GM19467 (cell line): Measurements from ENCODE around the gene LRRN4CL.
"Not testable (repeated sequence)": the region's sequence is repeated elsewhere in the genome, so short reads cannot be mapped to it uniquely, and the experiment has no call there.

ENCODE experiments used
- ATAC-seq: cut with Tn5 transposase; IDR thresholded peaks from one replicate; pipeline ENCODE4 v1.9.1; 2021; ENCODE audit warnings: mild to moderate bottlenecking, moderate library complexity; ENCODE audit not compliant: unreplicated experiment

The LRRN4CL gene

DNA sequence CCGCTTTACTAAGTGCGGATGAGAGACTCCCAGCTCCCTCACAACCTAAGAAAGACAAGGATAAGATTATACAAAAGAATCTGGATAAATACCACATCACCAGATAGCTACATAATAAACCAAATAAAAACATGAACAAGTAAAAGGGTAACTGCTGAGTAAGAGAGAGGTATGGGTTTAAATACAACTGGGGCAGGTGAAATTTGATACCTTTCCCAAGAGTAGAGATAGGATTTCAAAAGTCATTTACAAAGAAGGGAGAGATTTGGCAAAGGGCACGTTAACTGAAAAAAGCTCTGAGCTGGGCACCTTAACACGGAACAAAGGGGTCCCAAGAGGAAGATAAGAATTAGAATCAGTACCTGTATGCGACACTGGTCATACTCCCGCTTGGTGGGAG, 12.2 kb downstream of the LRRN4CL start:
- ATAC-seq: no peak

- no peak for ATAC-seq
These were observed 12.6 kb downstream of the LRRN4CL start for GRCh38 chr11:62676698-62677097.

- ATAC-seq: not testable (repeated sequence)
These were observed 13.9 kb downstream of the LRRN4CL start for GRCh38 chr11:62675415-62675814.

DNA sequence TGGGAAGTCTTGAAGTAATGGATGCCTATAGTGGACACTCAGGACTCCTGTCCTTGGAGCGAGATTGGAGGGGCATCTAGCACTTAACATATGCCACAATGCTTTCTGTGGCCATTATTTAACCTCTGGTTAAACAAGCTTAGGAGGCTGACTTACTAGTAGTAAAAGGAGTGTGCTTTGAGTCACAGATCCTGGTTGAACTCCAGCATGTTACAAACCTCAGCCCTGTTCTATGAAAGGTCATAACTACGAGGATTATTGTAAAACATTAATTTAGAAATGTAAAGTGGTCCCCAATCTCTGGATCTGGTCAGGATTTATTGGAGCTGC, 16.2 kb downstream of the LRRN4CL start:
- ATAC-seq: no peak

DNA sequence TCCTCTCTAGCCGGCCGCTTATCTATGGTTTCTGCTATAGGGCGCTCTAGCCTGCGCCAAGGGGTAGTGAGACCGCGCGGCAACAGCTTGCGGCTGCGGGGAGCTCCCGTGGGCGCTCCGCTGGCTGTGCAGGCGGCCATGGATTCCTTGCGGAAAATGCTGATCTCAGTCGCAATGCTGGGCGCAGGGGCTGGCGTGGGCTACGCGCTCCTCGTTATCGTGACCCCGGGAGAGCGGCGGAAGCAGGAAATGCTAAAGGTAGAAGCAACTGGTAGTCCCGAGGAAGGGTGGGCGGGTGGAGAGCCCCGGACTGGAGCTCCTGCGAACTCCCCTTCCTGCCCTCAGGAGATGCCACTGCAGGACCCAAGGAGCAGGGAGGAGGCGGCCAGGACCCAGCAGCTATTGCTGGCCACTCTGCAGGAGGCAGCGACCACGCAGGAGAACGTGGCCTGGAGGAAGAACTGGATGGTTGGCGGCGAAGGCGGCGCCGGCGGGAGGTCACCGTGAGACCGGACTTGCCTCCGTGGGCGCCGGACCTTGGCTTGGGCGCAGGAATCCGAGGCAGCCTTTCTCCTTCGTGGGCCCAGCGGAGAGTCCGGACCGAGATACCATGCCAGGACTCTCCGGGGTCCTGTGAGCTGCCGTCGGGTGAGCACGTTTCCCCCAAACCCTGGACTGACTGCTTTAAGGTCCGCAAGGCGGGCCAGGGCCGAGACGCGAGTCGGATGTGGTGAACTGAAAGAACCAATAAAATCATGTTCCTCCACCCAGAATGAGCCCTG, 17.5 kb downstream of the LRRN4CL start, which contains the start of the genes LBHD1 and UQCC3:
Gene LBHD1 (minus strand): TSS at position 660 of the 782 bp plus-strand sequence. CDS start 2,236 bp downstream, outside the sequence.
Gene UQCC3 (plus strand): TSS at position 66 of the 782 bp plus-strand sequence. CDS start 73 bp downstream, at position 139.
- ATAC-seq: peak; percentile 38

DNA sequence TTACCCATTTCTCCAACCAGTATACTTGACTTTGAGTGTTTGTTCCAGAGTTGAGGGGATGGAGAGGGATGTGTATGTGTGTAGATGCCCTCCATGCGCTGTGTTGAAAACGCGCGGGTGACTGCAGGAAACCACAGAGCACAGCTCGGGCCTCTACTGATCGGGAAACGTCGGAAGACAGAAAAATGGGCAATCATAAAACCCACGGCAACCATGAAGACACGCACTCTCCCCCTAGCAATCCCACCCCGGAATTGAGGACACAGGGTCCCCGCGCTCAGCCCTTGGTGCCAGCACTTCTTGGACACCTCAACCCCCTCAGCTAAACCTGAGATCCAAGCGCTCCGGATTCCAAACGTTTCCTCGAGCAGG, 18.1 kb downstream of the LRRN4CL start:
- peak; percentile 11 for ATAC-seq

DNA sequence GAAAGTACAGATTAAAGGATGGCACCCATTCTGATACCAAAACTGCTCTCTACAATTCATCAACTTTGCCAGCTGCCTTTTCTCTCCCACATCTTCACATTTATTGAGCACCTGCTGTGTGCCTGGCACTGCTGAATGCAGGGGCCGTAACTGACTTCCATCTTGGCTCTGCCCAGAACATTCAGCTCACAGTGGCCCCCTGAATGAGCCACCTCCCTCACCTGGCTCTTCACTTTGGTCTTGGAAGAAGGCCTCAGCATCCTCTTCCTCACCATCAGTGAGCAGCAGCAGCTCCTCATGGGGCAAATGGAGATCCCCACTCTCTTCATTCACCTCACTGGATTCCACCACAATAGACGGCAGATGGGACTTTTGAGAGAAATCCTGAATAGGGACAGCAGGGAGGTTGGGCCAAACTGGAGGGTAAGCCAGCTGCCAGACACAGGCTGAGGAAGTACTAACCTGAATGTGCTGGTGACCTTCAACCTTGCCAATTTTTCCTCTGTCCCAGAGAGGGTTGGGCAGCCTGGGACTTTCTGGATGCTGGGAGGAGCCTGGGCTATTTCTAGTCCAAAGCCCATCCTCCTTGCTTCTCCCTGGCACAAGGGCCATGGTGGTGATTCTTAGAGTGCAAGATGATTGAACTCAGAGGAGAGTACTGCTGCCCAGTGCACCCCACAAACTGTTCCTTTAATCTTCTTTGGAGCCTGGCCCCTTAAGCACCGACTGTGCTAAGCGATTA, 19.7 kb downstream of the LRRN4CL start:
- no peak for ATAC-seq

GRCh38 chr11:62667460-62667859, 21.9 kb downstream of the LRRN4CL start:
- no peak for ATAC-seq

DNA sequence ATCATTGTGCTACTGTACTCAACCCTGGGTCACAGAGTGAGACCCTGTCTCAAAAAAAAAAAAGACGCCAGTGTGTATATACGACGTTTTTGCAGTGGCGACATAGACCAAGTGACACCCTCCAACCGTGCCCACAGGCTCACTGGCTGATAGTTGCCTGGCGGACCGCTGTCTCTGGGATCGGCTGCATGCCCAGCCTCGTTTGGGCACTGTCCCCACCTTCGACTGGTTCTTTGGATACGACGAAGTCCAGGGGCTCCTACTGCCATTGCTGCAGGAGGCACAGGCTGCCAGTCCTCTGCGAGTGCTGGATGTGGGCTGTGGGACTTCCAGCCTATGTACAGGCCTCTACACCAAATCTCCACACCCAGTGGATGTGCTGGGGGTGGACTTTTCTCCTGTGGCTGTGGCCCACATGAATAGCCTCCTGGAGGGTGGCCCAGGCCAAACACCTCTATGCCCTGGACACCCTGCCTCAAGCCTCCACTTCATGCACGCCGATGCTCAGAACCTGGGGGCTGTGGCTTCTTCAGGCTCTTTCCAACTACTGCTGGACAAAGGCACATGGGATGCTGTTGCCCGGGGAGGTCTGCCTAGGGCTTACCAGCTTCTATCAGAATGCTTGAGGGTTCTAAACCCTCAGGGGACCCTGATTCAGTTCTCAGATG, 22.9 kb downstream of the LRRN4CL start:
- ATAC-seq: no peak

GRCh38 chr11:62665599-62666258, 23.6 kb downstream of the LRRN4CL start:
- ATAC-seq: no peak

- peak; percentile 80 for ATAC-seq
These were observed 24.2 kb downstream of the LRRN4CL start, which contains the start of the genes C11orf98 and CSKMT for GRCh38 chr11:62665075-62665598. C11orf98 (minus strand) TSS chr11:62665210; CDS start chr11:62665169, 41 bp downstream. CSKMT (plus strand) TSS chr11:62665312; CDS start chr11:62665880, 568 bp downstream.

DNA sequence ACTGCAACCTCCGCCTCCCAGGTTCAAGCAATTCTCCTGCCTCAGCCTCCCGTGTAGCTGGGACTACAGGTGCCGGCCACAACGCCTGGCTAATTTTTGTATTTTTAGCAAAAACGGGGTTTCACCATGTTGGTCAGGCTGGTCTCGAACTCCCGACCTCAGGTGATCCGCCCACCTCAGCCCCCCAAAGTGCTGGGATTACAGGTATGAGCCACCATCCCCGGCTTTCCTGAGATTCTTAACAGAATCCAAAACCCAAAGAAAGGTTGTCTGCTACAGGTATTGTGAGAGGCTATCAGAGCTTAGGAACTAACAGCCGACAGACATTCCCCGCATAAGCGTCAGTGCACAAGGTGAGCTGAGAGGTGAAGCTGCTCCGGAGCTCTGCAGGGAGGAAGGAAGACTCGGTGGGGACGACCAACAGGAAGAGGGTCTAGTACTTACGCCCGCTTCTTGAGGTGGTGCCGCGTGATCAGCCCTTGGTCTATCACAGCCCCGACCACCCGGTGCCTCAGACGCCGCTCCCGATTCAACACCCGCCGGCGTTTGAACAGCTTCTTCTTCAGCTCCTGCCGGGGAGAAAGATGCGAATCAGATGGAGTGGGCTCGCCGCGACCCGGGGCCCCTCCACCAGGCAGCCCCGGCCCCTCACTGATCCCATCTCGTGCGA, 24.8 kb downstream of the LRRN4CL start:
- peak; percentile 23 for ATAC-seq

- no peak for ATAC-seq
These were observed 32.4 kb downstream of the LRRN4CL start for GRCh38 chr11:62656796-62657429.

GRCh38 chr11:62654297-62654696, 35.0 kb downstream of the LRRN4CL start:
- no peak for ATAC-seq

DNA sequence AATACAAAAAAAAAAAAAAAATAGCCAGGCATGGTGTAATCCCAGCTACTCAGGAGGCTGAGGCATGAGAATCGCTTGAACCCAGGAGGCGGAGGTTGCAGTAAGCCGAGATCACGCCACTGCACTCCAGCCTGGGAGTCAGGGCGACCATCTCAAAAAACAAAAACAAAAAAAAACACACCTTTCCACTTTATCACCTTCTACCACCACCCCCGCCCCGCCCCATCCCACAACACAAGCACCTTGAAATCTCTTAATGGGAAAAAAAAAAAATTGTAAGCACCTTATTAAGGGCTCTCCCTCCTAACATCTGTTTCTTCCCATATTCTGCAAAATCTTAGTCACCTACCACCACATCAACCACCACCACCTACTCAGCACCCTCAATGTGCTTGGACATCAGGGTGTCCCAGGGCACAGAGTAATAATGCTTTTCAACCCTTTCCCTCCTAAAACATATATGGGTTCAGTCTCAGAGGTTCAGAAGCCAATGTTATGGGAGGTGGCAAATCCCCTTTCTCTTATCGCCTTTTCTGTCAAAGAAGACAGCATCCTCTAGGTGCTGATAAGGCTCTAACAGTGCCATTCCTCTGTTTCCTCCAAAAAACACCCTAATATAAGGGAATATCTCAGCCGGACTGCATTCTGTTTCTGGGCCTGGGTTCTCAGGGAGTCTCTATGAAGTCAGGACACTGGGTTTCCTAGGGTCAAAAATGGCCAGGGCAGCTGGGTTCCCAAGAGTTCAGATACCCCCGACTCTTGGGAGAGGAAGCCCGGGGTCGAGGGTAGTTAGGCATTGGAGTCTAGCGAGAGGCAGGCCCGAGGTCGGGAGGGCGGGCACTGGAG, 36.9 kb downstream of the LRRN4CL start:
- no peak for ATAC-seq

DNA sequence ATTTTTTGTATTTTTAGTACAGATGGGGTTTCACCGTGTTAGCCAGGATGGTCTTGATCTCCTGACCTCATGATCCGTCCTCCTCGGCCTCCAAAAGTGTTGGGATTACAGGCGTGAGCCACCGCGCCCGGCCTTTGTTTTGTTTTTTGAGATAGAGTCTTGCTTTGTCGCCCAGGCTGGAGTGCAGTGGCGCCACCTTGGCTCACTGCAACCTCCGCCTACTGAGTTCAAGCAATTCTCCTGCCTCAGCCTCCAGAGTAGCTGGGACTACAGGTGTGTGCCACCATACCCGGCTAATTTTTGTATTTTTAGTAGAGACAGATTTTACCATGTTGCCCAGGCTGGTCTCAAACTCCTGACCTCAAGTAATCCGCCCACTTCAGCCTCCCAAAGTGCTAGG, 39.0 kb downstream of the LRRN4CL start:
- ATAC-seq: not testable (repeated sequence)

DNA sequence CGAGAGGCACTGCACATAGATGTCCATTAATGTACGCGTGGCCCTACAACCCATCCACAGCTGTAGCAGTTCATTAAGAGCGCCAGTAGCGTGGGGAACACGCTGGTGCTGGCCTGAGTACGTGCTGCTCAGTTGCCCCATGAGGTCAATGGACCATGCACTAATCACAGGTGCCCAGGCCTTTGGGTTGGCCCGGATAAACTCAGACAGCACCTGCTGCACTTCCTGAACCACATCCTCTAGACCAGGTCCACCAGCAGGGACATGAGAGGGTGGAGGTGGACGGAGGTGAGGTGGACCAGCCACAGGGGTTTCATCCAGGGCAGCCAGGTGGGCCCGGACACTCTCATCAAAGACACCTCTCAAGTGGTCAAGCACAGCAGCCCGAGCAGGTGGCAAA, 39.8 kb downstream of the LRRN4CL start:
- no peak for ATAC-seq

DNA sequence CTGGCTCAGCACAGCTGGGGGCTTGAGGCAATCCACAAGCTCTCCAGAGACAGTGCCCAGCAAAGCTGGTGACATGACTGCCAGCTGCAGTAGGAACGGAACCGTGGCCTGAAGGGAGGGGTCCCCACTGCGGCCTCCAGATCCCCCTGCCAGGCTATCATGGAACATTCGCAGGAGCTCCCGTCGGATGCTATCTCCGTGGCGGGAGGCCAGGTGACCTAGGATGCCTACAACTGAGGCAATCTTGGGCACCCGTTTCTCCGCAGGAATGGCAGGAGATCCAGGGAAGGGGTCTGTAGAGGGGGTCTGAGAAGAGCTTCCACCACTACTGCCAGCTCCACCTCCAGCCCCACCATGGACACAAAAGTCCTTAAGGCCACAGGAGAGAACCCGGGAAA, 40.4 kb downstream of the LRRN4CL start:
- no peak for ATAC-seq
